Hepatocyte (in vitro differentiated cells): ENCODE measurements around the gene SLC48A1. TPM values are rescaled to one million over a fixed set of nuclear protein-coding genes. Genes with fewer than 3 reads are reported as not detected.

Experiments used
- DNase-seq: peaks from one replicate; pipeline ENCODE4 v3.0.0-alpha.2; 2016; ENCODE audit warnings: low spot score
- H2AFZ ChIP-seq: fragments of 200-600 bp; sonication (generic); 2 replicates; pipeline ENCODE4 v1.6.0; 2016; ENCODE audit warnings: antibody characterized with exemption, mild to moderate bottlenecking
- H3K27ac ChIP-seq: fragments of 200-600 bp; sonication (generic); 2 replicates; pipeline ENCODE4 v1.5.1; 2016; ENCODE audit warnings: mild to moderate bottlenecking
- H3K27me3 ChIP-seq: fragments of 200-600 bp; sonication (generic); 2 replicates; pipeline ENCODE4 v1.6.1; 2016
- H3K36me3 ChIP-seq: fragments of 200-600 bp; sonication (generic); replicated peaks from 2 replicates; pipeline ENCODE4 v1.5.1; 2016; ENCODE audit warnings: low read depth; ENCODE audit not compliant: insufficient read depth
- H3K4me1 ChIP-seq: fragments of 200-600 bp; sonication (generic); 2 replicates; pipeline ENCODE4 v1.5.1; 2016; ENCODE audit warnings: mild to moderate bottlenecking, moderate library complexity; ENCODE audit not compliant: insufficient read depth
- H3K4me2 ChIP-seq: fragments of 200-600 bp; sonication (generic); 2 replicates; pipeline ENCODE4 v1.6.0; 2016
- H3K4me3 ChIP-seq: fragments of 200-600 bp; sonication (generic); 2 replicates; pipeline ENCODE4 v1.5.1; 2016; ENCODE audit warnings: mild to moderate bottlenecking
- H3K79me2 ChIP-seq: fragments of 200-600 bp; sonication (generic); 2 replicates; pipeline ENCODE4 v1.6.0; 2017; ENCODE audit warnings: mild to moderate bottlenecking
- H3K9me2 ChIP-seq: fragments of 200-600 bp; sonication (generic); replicated peaks from 2 replicates; pipeline ENCODE4 v1.6.0; 2017; ENCODE audit warnings: mild to moderate bottlenecking; ENCODE audit not compliant: insufficient read depth
- H3K9me3 ChIP-seq: fragments of 200-600 bp; sonication (generic); 2 replicates; pipeline ENCODE4 v1.5.1; 2016; ENCODE audit warnings: low read depth, mild to moderate bottlenecking
- H4K20me1 ChIP-seq: fragments of 200-600 bp; sonication (generic); 2 replicates; pipeline ENCODE4 v1.6.0; 2016; ENCODE audit warnings: mild to moderate bottlenecking; ENCODE audit not compliant: insufficient read depth, poor library complexity, severe bottlenecking
- EZH2 ChIP-seq: fragments of 200-600 bp; sonication (generic); IDR thresholded peaks from 2 replicates; pipeline ENCODE4 v1.6.1; 2016; ENCODE audit warnings: antibody characterized with exemption, mild to moderate bottlenecking, borderline replicate concordance
- EZH2phosphoT487 ChIP-seq: fragments of 200-600 bp; sonication (generic); IDR thresholded peaks from one replicate; pipeline ENCODE4 v1.6.1; 2018; ENCODE audit warnings: antibody characterized with exemption, mild to moderate bottlenecking, low read depth, moderate library complexity; ENCODE audit not compliant: unreplicated experiment, severe bottlenecking
- WGBS: methylation state at CpG from one replicate; pipeline ENCODE4 v1.1.6; 2016; ENCODE audit warnings: low lambda C conversion rate; ENCODE audit errors: missing lambda C conversion rate; 5-methylcytosine and 5-hydroxymethylcytosine counted together
- polyA plus RNA-seq: library from polyadenylated mRNA; unstranded; fragments of >200 nt; fragmentation: Nextera tagmentation; extraction: Ambion mirVana; gene quantifications from 2 replicates; pipeline ENCODE4 v1.2.1, GENCODE V29; 2016
- total RNA-seq: library from RNA; depleted of rRNA; stranded (reverse); fragments of >200 nt; gene quantifications from 2 replicates; pipeline ENCODE4 v1.2.3, GENCODE V29; 2014
- TF ChIP-seq, protein P1 (sequence below): fragments of 200-600 bp; sonication (generic); IDR thresholded peaks from 2 replicates; pipeline ENCODE4 v1.5.1; 2016; ENCODE audit warnings: antibody characterized with exemption, mild to moderate bottlenecking; ENCODE audit not compliant: poor library complexity

Gene SLC48A1
- total and polyA plus RNA-seq, 2 experiments from 2014 or later, result 11.2 to 22.6 TPM

DNA sequence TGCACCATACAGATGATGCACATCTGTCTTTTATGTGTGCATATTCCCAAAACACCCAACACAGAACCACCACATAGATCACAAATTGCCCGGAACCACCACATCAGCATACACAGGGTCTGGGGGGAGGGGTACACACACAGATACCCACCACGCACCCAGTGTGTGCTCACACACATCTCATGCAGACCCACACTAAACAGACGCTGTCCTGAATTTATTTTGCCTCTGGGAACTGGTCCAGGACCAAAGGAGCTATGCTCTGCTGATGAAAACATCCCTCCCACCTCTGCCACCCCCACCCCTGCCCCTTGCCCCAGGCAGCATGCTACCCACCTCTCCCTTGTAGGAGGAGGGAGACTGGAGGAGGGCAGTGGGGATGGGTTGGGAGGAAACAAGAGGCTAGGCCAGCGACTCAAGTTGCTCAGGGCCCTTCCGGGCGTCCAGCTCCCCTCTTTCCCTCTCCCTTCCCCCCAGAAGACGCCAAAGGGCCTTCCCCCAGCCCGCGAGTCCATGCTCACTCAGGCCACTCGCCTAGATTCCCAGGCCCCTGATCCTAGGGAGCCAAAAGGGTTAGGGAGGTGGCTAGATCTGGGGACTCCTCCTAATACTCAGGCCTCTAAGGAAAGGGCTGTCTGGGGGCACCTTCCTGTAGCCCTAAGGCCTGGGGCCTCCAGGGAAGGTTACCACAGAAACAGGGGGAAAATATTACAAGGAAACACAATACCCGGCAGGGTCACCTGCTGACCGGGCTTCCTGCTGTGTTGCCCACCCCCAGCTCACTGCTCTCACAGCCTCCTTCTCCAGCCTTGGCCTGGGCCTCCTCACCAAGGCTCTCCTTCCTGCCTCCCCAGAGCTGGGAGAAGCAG is 43.6 kb downstream of the SLC48A1 start:
- Histone ChIP-seq H3K27ac (peak overlapping the region; percentile 98), H3K79me2 (peaks cover 85% of the 10 kb centered on the region), H3K9me3 (no peaks in the 10 kb centered on the region), H2AFZ (no peak overlapping the region), H3K4me2 (peak overlapping the region; percentile 95), H3K4me3 (no peak overlapping the region), H3K36me3 (no peaks in the 10 kb centered on the region), H3K4me1 (peaks cover 57% of the 10 kb centered on the region), H3K27me3 (no peaks in the 10 kb centered on the region), H3K9me2 (no peaks in the 10 kb centered on the region), H4K20me1 (peaks cover 2% of the 10 kb centered on the region)
- TF ChIP-seq EZH2, result no peak
- TF ChIP-seq EZH2phosphoT487, result no peak
- TF ChIP-seq, protein P1, sequence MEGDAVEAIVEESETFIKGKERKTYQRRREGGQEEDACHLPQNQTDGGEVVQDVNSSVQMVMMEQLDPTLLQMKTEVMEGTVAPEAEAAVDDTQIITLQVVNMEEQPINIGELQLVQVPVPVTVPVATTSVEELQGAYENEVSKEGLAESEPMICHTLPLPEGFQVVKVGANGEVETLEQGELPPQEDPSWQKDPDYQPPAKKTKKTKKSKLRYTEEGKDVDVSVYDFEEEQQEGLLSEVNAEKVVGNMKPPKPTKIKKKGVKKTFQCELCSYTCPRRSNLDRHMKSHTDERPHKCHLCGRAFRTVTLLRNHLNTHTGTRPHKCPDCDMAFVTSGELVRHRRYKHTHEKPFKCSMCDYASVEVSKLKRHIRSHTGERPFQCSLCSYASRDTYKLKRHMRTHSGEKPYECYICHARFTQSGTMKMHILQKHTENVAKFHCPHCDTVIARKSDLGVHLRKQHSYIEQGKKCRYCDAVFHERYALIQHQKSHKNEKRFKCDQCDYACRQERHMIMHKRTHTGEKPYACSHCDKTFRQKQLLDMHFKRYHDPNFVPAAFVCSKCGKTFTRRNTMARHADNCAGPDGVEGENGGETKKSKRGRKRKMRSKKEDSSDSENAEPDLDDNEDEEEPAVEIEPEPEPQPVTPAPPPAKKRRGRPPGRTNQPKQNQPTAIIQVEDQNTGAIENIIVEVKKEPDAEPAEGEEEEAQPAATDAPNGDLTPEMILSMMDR, result no peak
- 50% methylated on average over 9 of the region's 12 CpGs for WGBS
- DNase-seq, result no peak

DNA sequence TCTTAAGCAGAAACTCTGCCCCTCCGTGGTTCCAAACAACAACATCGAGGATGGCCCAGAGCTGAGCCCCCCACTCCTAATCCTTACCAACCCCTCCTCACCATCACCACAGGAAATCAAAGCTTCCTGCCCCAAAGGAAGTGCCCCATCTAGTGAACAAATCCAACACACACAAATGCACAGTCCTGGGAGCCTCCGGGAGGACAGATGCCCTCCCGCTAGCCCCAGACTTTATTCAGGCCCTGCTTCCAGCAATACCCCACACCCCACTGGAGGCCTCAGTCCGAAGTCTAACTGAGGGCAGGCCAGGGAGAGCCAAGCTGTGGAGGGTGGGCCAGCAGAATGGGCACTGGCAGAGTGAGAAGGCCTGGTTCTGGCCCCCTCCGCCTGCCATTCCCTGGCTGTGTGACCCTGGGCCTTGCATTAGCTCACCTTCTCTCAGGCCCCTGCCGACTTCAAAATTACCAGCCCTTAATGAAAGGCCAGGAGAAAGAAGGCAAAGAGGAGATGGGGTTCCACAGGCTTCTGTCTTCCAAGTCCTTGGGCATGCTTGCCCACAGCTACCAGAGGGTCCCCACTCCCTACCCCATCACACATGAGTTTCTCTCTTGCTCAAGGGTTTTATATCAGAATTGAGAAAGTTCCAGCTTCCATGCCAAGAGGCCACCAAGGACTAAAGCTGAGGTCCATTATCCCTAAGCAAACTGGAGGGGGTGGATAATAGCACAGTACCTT is 44.4 kb downstream of the SLC48A1 start:
- peaks cover 2% of the 10 kb centered on the region for H4K20me1 ChIP-seq
- no peaks in the 10 kb centered on the region for H3K9me3 ChIP-seq
- H3K4me3 ChIP-seq, result no peak overlapping the region
- H3K79me2 ChIP-seq, result peaks cover 79% of the 10 kb centered on the region
- H3K36me3 ChIP-seq, result no peaks in the 10 kb centered on the region
- DNase-seq, result peak; percentile 50
- TF ChIP-seq, protein P1, result peak; percentile 30
- TF ChIP-seq EZH2phosphoT487, result no peak
- H3K4me1 ChIP-seq, result peaks cover 57% of the 10 kb centered on the region
- H2AFZ ChIP-seq, result no peak overlapping the region
- peak overlapping the region; percentile 98 for H3K27ac ChIP-seq
- H3K27me3 ChIP-seq, result no peaks in the 10 kb centered on the region
- H3K9me2 ChIP-seq, result no peaks in the 10 kb centered on the region
- 54% methylated on average over 7 of the region's 7 CpGs for WGBS
- peak overlapping the region; percentile 95 for H3K4me2 ChIP-seq

DNA sequence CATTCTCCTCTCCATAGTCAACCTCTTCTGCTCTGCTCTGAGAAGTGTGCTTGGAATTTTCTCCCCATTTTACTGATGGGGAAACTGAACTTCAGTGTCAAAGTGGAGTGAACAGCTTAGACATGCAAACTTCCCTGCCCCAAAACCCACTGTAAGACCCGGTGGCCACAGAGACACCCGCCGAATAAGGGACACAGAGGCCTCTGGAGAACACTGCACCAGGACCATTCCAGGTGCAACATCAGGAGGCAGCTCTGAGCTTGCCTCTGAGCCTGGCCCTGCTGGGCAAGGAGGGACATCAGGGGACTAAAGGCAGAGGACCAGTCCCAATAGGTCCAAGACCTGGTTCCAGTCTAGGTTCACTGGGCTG is 45.0 kb downstream of the SLC48A1 start:
- no peaks in the 10 kb centered on the region for H3K36me3 ChIP-seq
- peak overlapping the region; percentile 98 for H3K27ac ChIP-seq
- no peak overlapping the region for H2AFZ ChIP-seq
- no peaks in the 10 kb centered on the region for H3K9me2 ChIP-seq
- TF ChIP-seq EZH2phosphoT487 (no peak), EZH2 (no peak)
- TF ChIP-seq, protein P1, result no peak
- no peaks in the 10 kb centered on the region for H3K27me3 ChIP-seq
- no peaks in the 10 kb centered on the region for H3K9me3 ChIP-seq
- peaks cover 2% of the 10 kb centered on the region for H4K20me1 ChIP-seq
- peaks cover 59% of the 10 kb centered on the region for H3K4me1 ChIP-seq
- WGBS, result 88% methylated on average over 3 of the region's 3 CpGs
- no peak overlapping the region for H3K4me3 ChIP-seq
- peaks cover 78% of the 10 kb centered on the region for H3K79me2 ChIP-seq
- peak overlapping the region; percentile 95 for H3K4me2 ChIP-seq
- no peak for DNase-seq
